Jurkat, Clone E6-1 (cell line): ENCODE data around the gene BCL11A.

Experiments
- DNase-seq: peaks from one replicate; pipeline ENCODE4 v3.0.0-alpha.2; 2011; ENCODE audit warnings: low read depth, low spot score
- H3K4me3 ChIP-seq: 2 replicates; pipeline ENCODE4 v1.5.1; 2011; ENCODE audit warnings: mild to moderate bottlenecking, low read length, control low read depth, moderate library complexity

BCL11A gene

GRCh38 chr2:60453301-60453700, 100.2 kb downstream of the BCL11A start:
- no peak overlapping the region for H3K4me3 ChIP-seq

GRCh38 chr2:60450488-60450887, 103.0 kb downstream of the BCL11A start:
- no peak overlapping the region for H3K4me3 ChIP-seq
- no peak for DNase-seq

More at GRCh38 chr2:60453301-60453700, 100.2 kb downstream of the BCL11A start:
- no peak for DNase-seq

DNA sequence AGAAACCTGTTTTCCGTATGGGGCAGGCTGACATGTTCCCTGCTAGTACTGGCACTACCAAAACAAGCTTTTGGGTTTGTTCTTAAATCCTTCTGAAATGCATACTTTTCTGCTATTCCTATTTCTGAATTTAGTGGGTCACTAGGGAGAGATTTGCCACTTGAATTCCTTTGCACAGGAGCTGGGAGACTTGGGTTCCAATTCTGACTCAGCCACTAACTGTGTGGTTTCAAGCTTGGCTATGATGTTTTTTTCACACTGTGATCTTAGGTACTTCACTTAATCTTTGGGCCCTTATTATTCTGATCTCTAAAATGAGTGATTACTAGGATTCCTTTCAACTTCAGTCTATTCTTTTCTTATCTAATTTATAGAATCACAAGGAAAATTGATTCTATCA, 105.5 kb downstream of the BCL11A start:
- DNase-seq = no peak
- H3K4me3 ChIP-seq = no peak overlapping the region

DNA sequence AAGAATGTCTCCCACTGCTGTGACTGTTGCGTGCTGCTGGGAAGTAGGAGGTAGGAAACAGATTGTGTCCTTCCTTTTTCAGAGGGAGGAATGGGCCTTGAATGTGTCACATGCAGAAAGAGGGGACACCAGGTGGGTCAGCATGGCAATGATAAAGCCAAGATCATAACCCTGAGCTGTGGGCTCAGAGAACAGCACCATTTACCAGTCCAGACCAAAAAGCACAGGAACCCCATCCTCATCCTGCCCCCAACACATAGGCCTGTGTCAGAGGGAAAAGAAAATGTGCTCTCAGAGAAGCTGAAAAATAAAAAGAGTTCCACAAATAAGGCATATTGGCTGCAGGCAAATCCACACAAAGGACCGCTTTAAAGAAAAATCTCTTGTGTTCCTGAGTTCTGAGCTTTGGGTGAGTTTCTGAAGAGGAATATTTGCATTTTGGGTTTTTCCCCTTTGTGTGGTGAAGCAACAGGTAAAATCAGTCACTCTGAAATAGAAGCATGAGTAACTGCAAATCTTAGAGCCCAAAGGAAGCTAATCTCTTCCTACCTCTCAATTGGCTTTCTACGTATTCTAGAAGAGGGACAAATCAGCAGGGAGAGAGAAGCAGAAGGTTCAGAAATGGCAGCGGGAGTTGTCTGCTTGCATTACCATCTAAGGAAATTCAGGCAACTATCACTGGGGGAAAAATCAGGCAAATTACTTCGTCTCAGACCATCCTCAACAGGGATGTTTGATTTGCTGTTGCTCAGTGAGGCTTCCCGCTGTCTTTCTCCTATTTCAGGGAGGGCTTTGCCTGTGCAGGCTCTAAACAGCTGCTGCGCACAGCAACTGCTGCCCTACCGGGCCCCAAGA, 106.8 kb downstream of the BCL11A start:
- no peak overlapping the region for H3K4me3 ChIP-seq
- no peak for DNase-seq

DNA sequence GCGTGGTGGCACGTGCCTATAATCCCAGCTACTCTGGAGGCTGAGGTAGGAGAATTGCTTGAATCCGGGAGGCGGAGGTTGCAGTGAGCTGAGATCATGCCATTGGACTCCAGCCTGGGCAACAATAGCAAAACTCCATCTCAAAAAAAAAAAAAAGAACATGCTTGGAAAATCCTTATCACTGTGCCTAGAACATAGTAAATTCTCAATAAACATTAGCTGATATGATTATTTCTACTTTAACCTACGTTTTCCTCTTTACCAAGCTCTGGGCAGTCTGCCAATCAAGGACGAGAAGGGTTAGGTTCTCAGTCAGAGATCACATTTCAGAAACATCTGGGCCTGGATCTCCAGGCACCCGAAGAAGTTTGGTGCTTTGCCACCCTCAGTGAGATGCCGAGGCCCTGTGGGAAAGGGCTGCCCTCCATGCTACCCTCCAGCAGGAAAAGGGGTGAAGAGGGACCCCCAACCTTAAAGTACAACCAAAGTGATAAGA, 107.7 kb downstream of the BCL11A start:
- H3K4me3 ChIP-seq = no peak overlapping the region
- no peak for DNase-seq

DNA sequence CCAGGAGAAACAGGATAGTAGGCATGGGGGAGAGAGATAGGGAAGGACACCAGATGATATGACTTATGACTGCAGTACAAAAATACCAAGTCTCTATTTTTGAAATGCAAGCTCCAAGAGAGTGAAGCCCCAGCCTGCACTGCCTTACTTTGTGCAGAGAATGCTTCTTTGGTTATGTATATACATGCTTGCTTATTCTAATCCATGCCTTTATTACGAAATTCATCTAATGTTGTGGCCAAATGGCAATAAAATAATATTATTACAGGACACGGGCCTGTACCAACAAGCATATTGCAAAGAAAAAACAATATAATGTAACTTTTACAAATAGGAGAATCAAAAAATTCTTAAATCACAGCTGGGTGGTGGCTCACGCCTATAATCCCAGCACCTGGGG, 110.8 kb downstream of the BCL11A start:
- DNase-seq = no peak
- no peak overlapping the region for H3K4me3 ChIP-seq

DNA sequence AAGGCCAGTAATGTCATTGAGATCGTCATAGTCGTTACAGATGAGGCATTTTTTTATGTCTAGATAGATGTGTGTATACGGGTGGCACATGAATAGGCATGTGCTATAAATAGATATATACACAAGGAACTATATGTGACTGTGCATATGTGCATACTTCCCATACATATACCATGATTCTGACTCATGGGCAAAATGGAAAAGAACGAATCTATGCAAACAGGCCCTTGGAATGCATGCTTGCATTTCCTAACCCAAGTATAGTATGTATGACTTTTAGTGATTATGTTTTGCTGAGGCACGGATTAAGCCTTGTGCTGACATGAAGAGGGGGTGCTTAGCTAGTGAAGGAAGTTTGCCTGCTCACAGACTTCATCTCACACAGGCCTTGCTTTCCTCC, 111.7 kb downstream of the BCL11A start:
- H3K4me3 ChIP-seq = no peak overlapping the region
- DNase-seq = no peak

- H3K4me3 ChIP-seq = no peak overlapping the region
- DNase-seq = no peak
Observed at GRCh38 chr2:60440767-60441163, 112.7 kb downstream of the BCL11A start.

GRCh38 chr2:60440079-60440766, 113.2 kb downstream of the BCL11A start:
- DNase-seq = no peak
- no peak overlapping the region for H3K4me3 ChIP-seq

- DNase-seq = no peak
- H3K4me3 ChIP-seq = no peak overlapping the region
Observed at GRCh38 chr2:60439219-60439974, 114.1 kb downstream of the BCL11A start.

DNA sequence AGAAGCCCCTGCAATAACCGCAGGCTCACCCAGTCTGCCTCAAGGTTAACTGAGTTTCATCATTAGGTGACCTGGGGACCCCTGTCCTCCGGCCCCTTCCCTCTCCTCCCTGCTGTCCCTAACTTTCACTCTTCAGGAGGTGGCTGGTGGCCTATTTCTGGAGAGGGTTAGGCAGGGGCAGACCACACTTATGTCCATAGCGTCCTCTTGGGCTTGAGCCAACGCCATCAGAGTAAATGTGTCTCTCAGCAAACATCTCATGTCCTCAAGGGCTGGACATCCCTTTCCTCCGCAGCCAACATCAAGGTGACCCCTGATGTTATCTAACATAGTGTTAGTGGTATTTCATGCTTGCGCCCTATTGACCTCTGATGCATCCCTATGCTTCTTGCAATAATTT, 114.8 kb downstream of the BCL11A start:
- no peak overlapping the region for H3K4me3 ChIP-seq

DNA sequence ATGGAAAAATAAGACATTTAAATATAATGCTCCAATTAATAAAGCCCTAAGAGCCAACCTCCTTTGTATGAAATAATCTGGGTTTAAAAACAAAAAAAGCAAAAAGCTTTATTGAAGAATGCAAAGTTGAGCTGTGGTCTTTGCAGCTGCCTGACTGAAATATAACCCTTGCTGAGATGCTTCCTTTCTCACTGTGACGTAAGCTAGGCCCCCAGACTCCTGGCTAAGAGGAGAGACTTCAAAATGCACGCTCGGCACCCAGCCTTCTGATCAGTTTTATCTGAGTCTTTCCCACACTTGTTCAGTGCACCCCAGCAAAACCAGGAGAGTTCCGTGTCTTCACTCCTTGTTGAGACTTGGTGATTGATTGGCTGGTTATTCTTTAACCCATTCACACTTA, 115.3 kb downstream of the BCL11A start:
- no peak for DNase-seq
- H3K4me3 ChIP-seq = no peak overlapping the region

More for the DNA sequence above, 114.8 kb downstream of the BCL11A start:
- DNase-seq = no peak

GRCh38 chr2:60437080-60437696, 116.3 kb downstream of the BCL11A start:
- no peak overlapping the region for H3K4me3 ChIP-seq
- no peak for DNase-seq

GRCh38 chr2:60433018-60433596, 120.3 kb downstream of the BCL11A start:
- no peak for DNase-seq
- no peak overlapping the region for H3K4me3 ChIP-seq

- DNase-seq = no peak
- no peak overlapping the region for H3K4me3 ChIP-seq
Observed at GRCh38 chr2:60432035-60432601, 121.3 kb downstream of the BCL11A start.

- no peak overlapping the region for H3K4me3 ChIP-seq
- no peak for DNase-seq
Observed at GRCh38 chr2:60429681-60430080, 123.8 kb downstream of the BCL11A start.

DNA sequence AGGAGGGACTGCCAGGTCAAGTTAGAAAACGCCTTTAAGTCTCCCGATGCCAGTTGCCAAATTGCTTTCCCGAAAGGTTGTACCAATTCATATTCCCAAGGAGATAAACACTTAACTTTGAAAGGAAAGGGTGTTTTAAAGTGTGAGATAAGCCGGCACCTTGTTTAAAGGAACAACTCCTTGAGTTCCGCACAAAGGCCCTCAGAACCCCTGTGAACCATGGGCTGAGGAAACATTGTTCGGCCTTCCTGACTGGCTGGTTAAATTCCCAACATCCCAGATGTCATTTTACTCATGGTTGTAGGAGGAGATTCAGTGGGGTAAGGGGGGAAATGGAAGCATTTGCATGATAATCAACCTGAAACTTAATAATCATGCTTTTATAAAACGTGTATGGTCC, 126.6 kb downstream of the BCL11A start:
- DNase-seq = no peak
- no peak overlapping the region for H3K4me3 ChIP-seq

DNA sequence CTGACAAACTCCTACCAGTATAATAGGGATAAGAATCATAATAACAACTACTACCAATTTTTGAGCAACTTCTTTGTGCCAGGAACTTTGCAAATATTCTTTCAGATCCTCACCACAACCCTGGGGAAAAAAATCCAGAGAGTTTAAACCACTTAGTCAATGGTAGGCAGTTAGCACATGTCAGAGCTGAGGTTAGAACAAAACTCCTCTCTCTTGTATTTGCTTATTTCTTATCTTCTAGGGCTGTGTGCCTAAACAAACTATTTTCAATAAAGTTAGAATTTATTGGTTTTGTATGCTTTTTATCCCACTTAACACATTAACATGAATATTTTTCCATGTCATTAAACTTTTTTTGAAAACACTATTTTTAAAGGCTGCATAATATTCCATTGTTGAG, 127.1 kb downstream of the BCL11A start:
- no peak for DNase-seq
- H3K4me3 ChIP-seq = no peak overlapping the region

GRCh38 chr2:60424233-60424632, 129.2 kb downstream of the BCL11A start:
- no peak overlapping the region for H3K4me3 ChIP-seq
- DNase-seq = no peak
